ENCODE measurements around the gene BICRA. TPM values are rescaled to one million over a fixed set of nuclear protein-coding genes. Genes with fewer than 3 reads are reported as not detected.

The BICRA gene
- total RNA-seq, 1 experiment from 2014 or later: 29.3 TPM

DNA sequence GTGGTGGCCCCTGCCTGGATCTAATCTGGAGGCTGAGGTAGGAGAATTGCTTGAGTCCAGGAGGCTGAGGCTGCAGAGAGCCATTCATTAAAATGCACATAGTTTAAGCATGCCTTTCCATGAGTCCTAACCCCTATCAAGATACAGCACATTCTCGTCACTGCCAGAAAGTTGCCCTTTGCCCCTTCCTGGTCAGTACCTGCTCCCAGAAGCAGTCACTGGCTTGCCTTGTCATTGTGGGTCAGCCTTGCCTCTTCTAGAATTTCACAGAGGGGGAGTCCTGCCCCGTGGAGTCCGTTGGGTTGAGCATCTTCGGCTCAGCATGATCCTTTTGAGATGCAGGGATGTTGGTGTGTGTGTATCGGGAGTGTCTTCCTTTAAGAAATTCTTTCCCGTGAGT is 10.8 kb downstream of the BICRA start:
- Mint-ChIP-seq H3K27me3 (ENCODE audit: low read depth) (no peaks in the 10 kb centered on the region), H3K4me3 (peak overlapping the region; percentile 31 to 53; a peak in 4 of 5 replicates), H3K36me3 (ENCODE audit: insufficient read depth in 1 of 3, low read depth in 3 of 3) (peaks cover 4 to 18% (median 7%) of the 10 kb centered on the region in 3 experiments), H3K4me1 (peaks cover 52 to 61% of the 10 kb centered on the region in 2 experiments), H3K9me3 (no peaks in the 10 kb centered on the region), H3K27ac (peak overlapping the region; percentile 94 to 97 (median 96))
- Histone ChIP-seq H2BK120ac (ENCODE audit: low read depth, low read length, poor library complexity, severe bottlenecking) (no peak overlapping the region), H3K56ac (ENCODE audit: insufficient read length, low read depth, low read length) (no peak overlapping the region), H3K23ac (ENCODE audit: insufficient read length, low read depth, low read length) (no peak overlapping the region), H3K4me2 (ENCODE audit: insufficient read depth, insufficient read length, low read length) (peak overlapping the region; percentile 38), H3T11ph (ENCODE audit: low read length) (no peak overlapping the region), H2BK12ac (ENCODE audit: insufficient read length, low read depth, low read length) (no peak overlapping the region), H3K4me1 (ENCODE audit: insufficient read depth, low read length) (peaks cover 11% of the 10 kb centered on the region; the same call in 1 of the 2 replicates), H3K79me1 (ENCODE audit: insufficient read depth, low read depth, low read length, poor library complexity, severe bottlenecking) (peaks cover 9% of the 10 kb centered on the region), H3K18ac (ENCODE audit: insufficient read length, low read depth, low read length) (no peak overlapping the region), H3K79me2 (ENCODE audit: insufficient read depth, low read length) (peaks cover 38% of the 10 kb centered on the region; the same call in 1 of the 2 replicates), H2BK20ac (ENCODE audit: low read depth, low read length, poor library complexity, severe bottlenecking) (no peak overlapping the region), H4K91ac (ENCODE audit: insufficient read length, low read depth, low read length) (no peak overlapping the region), H4K20me1 (ENCODE audit: control insufficient read depth, insufficient read depth, insufficient read length) (no peaks in the 10 kb centered on the region), H3K9me3 (ENCODE audit: control insufficient read depth, low read depth, low read length) (no peaks in the 10 kb centered on the region), H3K27me3 (ENCODE audit: insufficient read depth, low read length) (no peaks in the 10 kb centered on the region), H2AFZ (ENCODE audit: low read length) (no peak overlapping the region), H4K8ac (replicated peaks; ENCODE audit: insufficient read length, low read depth, low read length) (no peak overlapping the region), H3K23me2 (ENCODE audit: insufficient read length, low read depth, low read length, poor library complexity, severe bottlenecking) (no peaks in the 10 kb centered on the region), H2AK5ac (ENCODE audit: insufficient read length, low read length) (no peak overlapping the region), H3K9ac (ENCODE audit: extremely low read depth, insufficient read length, low read length) (no peak overlapping the region), H3K27ac (ENCODE audit: insufficient read length, low read depth, low read length) (peak overlapping the region; percentile 38), H2BK5ac (ENCODE audit: insufficient read length, low read length) (no peak overlapping the region), H3K14ac (ENCODE audit: insufficient read depth, low read length) (no peak overlapping the region), H3K4ac (ENCODE audit: low read depth, low read length) (no peak overlapping the region), H4K5ac (ENCODE audit: insufficient read length, low read depth, low read length) (no peak overlapping the region), H2BK15ac (ENCODE audit: low read depth, low read length) (no peak overlapping the region)
- TF ChIP-seq, protein P1, sequence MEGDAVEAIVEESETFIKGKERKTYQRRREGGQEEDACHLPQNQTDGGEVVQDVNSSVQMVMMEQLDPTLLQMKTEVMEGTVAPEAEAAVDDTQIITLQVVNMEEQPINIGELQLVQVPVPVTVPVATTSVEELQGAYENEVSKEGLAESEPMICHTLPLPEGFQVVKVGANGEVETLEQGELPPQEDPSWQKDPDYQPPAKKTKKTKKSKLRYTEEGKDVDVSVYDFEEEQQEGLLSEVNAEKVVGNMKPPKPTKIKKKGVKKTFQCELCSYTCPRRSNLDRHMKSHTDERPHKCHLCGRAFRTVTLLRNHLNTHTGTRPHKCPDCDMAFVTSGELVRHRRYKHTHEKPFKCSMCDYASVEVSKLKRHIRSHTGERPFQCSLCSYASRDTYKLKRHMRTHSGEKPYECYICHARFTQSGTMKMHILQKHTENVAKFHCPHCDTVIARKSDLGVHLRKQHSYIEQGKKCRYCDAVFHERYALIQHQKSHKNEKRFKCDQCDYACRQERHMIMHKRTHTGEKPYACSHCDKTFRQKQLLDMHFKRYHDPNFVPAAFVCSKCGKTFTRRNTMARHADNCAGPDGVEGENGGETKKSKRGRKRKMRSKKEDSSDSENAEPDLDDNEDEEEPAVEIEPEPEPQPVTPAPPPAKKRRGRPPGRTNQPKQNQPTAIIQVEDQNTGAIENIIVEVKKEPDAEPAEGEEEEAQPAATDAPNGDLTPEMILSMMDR (conservative IDR thresholded peaks at IDR 0.05): no peak
- no CpG with 5 or more reads among the region's 6 CpGs for WGBS (ENCODE audit: extremely low coverage, insufficient read length, low lambda C conversion rate)
- peak; percentile 86 for DNase-seq

Measured in H9 (cell line).